ENCODE results near the gene RET.
"Not testable (repeated sequence)": the region's sequence is repeated elsewhere in the genome, so short reads cannot be mapped to it uniquely, and the experiment has no call there.

The RET gene

DNA sequence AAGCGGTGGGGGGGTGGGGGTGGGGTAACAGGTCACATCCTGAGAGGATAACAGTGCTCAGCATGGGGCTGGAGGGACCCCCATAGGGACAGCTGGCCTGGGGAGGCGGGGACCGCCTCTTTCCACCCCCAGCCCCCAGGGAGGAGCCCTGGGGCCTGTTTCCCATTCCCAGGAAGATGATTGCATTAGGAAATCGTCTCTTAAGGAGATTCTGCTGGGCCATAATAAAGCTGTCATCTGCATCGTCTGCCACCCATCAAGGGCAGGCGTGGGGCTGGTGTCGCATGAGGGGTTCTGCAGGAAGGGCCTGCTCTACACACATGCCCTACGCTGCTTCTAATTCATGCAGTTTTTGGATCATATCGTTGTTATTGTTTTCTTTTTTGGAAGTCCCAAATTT is 17.2 kb downstream of the RET start:
- no peak for TF ChIP-seq CTCF (IDR thresholded peaks at IDR 0.05)
- Histone ChIP-seq H3K27ac (no peak overlapping the region), H3K4me3 (no peak overlapping the region)
- no peak for DNase-seq (ENCODE audit: low spot score)

- H3K27ac ChIP-seq; DNase-seq (ENCODE audit: low spot score); H3K4me3 ChIP-seq: not testable (repeated sequence)
Measured at GRCh38 chr10:43099339-43099738, 22.5 kb downstream of the RET start.

GRCh38 chr10:43099928-43100327 is 23.1 kb downstream of the RET start:
- no peak for TF ChIP-seq CTCF (IDR thresholded peaks at IDR 0.05)
- no peak for DNase-seq (ENCODE audit: low spot score)
- Histone ChIP-seq H3K27ac (no peak overlapping the region), H3K4me3 (no peak overlapping the region)

DNA sequence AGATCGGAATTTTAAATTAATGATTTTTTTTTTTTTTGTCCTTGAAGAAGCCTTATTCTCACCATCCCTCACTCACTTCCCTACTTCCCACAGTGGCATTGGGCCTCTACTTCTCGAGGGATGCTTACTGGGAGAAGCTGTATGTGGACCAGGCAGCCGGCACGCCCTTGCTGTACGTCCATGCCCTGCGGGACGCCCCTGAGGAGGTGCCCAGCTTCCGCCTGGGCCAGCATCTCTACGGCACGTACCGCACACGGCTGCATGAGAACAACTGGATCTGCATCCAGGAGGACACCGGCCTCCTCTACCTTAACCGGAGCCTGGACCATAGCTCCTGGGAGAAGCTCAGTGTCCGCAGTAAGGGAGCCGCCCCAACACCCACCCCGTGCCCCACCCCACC is 23.5 kb downstream of the RET start:
- H3K4me3 ChIP-seq: no peak overlapping the region
- no peak for DNase-seq (ENCODE audit: low spot score)
- TF ChIP-seq CTCF (IDR thresholded peaks at IDR 0.05): no peak
- no peak overlapping the region for H3K27ac ChIP-seq

DNA sequence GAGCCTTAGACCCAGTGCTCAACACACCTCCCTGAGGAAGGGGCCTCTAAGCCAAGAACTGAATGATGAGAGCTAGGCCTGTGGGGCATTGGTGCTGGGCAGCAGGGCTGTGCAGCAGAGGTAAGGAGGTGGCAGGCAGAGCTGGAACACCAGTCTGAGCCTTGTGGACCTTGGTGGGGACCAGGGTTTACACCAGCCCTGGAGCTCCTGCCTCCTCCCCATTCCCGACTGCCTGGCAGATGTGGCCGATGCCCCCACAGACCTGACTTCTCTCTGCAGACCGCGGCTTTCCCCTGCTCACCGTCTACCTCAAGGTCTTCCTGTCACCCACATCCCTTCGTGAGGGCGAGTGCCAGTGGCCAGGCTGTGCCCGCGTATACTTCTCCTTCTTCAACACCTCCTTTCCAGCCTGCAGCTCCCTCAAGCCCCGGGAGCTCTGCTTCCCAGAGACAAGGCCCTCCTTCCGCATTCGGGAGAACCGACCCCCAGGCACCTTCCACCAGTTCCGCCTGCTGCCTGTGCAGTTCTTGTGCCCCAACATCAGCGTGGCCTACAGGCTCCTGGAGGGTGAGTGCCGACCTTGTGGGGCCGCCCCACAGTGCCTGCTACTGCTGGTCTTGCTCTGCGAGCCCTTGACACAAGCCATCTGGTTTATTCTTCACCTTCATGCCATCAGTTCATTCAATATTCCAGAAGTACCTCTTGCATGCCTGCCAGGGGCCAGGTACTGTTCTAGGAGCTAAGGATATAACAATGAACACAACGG is 25.4 kb downstream of the RET start:
- Histone ChIP-seq H3K27ac (no peak overlapping the region), H3K4me3 (no peak overlapping the region)
- no peak for TF ChIP-seq CTCF (IDR thresholded peaks at IDR 0.05)
- no peak for DNase-seq (ENCODE audit: low spot score)

GRCh38 chr10:43105102-43105955 is 28.5 kb downstream of the RET start:
- Histone ChIP-seq H3K27ac (no peak overlapping the region), H3K4me3 (peak overlapping the region; percentile 76)
- DNase-seq (ENCODE audit: low spot score): peak; percentile 84
- TF ChIP-seq CTCF (IDR thresholded peaks at IDR 0.05): peak; percentile 99

- H3K4me3 ChIP-seq: peak overlapping the region; percentile 76
- TF ChIP-seq CTCF (IDR thresholded peaks at IDR 0.05): no peak
- H3K27ac ChIP-seq: no peak overlapping the region
- no peak for DNase-seq (ENCODE audit: low spot score)
Measured at GRCh38 chr10:43105956-43106229, 29.0 kb downstream of the RET start.

All from coronary artery (tissue), 2 donors.